Activated B cell treated with CpG ODN at 0.5 μM for 24 hours (primary cell): Measurements from ENCODE around the gene MTX3. TPM values are rescaled to one million over a fixed set of nuclear protein-coding genes. Genes with fewer than 3 reads are reported as not detected.

Experiments used
- ATAC-seq: fragments of 200-7000 bp; cut with Tn5 transposase; one replicate; pipeline ENCODE4 v1.10.0; 2021; ENCODE audit warnings: low read depth, mild to moderate bottlenecking, moderate library complexity
- CTCF ChIA-PET: fragments of 350-600 bp; sonication (Branson Sonifier 250); formaldehyde crosslinking; loops from one replicate; lab custom pipeline; 2021; ENCODE audit warnings: antibody characterized with exemption; lab: Charles Lee
- POLR2A ChIA-PET: fragments of 350-600 bp; sonication (Branson Sonifier 250); formaldehyde crosslinking; loops from one replicate; lab custom pipeline; 2021; ENCODE audit warnings: antibody characterized with exemption; lab: Charles Lee
- DNase-seq: peaks from one replicate; pipeline ENCODE4 v3.0.0; 2022
- H3K27ac Mint-ChIP-seq: one replicate; pipeline ENCODE4 v1.8.0; 2020; ENCODE audit warnings: mixed read lengths
- H3K27me3 Mint-ChIP-seq: one replicate; pipeline ENCODE4 v1.8.0; 2021; ENCODE audit warnings: mixed read lengths
- H3K36me3 Mint-ChIP-seq: one replicate; pipeline ENCODE4 v1.8.0; 2021; ENCODE audit warnings: low read depth, mixed read lengths
- H3K4me1 Mint-ChIP-seq: one replicate; pipeline ENCODE4 v1.8.0; 2021; ENCODE audit warnings: mixed read lengths
- H3K4me3 Mint-ChIP-seq: one replicate; pipeline ENCODE4 v1.8.0; 2020; ENCODE audit warnings: mild to moderate bottlenecking, mixed read lengths
- H3K9me3 Mint-ChIP-seq: one replicate; pipeline ENCODE4 v1.8.0; 2020; ENCODE audit warnings: mixed read lengths
- intact Hi-C: fragments of 100-400 bp; cut with micrococcal nuclease; formaldehyde crosslinking; loops from one replicate; pipeline ENCODE4 v1.15.1; 2024
- total RNA-seq: library from RNA; stranded (reverse); gene quantifications from 2 replicates; pipeline ENCODE4 v1.2.3, GENCODE V29; 2022
- TF ChIP-seq, protein P1 (sequence below): fragments of 200-600 bp; IDR thresholded peaks from one replicate; pipeline ENCODE4 v1.8.0; 2022; ENCODE audit warnings: antibody characterized with exemption, mild to moderate bottlenecking

The MTX3 gene
- total RNA-seq, 1 donor from 2014 or later = 21.4 TPM

DNA sequence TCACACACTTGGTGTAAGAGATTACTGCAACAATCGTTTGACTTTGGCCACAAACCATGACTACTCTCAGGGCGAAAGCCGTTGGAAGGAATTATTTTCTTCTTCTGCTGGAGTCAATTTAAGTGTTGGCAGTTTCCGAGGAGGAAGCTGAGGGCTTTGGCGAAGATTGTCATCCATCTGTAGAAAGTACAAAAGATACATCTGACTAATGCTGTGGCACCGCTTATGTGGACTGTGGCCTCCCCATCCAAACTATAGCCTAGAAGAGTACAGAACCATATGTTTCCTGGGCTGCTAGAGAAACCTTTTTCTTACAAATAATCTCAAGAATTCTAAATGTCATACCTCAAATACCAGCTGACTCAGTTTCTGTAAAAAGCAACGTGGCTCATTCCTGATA is 7.4 kb downstream of the MTX3 start:
- POLR2A ChIA-PET = no interaction called here
- H3K4me3 Mint-ChIP-seq = no peak overlapping the region
- TF ChIP-seq, protein P1, sequence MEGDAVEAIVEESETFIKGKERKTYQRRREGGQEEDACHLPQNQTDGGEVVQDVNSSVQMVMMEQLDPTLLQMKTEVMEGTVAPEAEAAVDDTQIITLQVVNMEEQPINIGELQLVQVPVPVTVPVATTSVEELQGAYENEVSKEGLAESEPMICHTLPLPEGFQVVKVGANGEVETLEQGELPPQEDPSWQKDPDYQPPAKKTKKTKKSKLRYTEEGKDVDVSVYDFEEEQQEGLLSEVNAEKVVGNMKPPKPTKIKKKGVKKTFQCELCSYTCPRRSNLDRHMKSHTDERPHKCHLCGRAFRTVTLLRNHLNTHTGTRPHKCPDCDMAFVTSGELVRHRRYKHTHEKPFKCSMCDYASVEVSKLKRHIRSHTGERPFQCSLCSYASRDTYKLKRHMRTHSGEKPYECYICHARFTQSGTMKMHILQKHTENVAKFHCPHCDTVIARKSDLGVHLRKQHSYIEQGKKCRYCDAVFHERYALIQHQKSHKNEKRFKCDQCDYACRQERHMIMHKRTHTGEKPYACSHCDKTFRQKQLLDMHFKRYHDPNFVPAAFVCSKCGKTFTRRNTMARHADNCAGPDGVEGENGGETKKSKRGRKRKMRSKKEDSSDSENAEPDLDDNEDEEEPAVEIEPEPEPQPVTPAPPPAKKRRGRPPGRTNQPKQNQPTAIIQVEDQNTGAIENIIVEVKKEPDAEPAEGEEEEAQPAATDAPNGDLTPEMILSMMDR = no peak
- ATAC-seq (no peak), DNase-seq (no peak)
- H3K27ac Mint-ChIP-seq = no peak overlapping the region
- no peaks in the 10 kb centered on the region for H3K27me3 Mint-ChIP-seq
- CTCF ChIA-PET = no interaction called here
- peaks cover 25% of the 10 kb centered on the region for H3K4me1 Mint-ChIP-seq
- intact Hi-C loops = no loop called here
- H3K9me3 Mint-ChIP-seq = no peaks in the 10 kb centered on the region
- H3K36me3 Mint-ChIP-seq = peaks cover 80% of the 10 kb centered on the region

DNA sequence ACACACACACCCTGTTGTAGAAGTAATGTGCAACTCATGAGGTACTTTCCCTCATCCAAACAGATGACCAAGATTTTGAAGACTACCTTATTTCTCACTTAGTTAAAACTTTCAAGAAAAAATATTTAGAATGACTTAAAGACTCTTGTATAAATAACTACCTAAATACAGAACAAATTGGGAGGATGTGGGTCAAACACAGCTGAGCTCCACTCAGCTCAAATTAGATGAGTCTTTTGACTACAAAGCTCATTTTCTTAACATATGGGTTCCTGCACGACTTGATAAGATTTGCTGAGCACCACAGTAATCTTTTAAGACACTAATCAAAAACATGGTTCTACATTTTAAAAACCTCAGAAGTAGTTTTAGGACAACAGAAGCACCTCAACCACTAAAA is 8.9 kb downstream of the MTX3 start:
- Mint-ChIP-seq H3K4me1 (peaks cover 25% of the 10 kb centered on the region), H3K9me3 (no peaks in the 10 kb centered on the region), H3K27ac (peak overlapping the region; percentile 54), H3K36me3 (peaks cover 82% of the 10 kb centered on the region), H3K4me3 (no peak overlapping the region), H3K27me3 (no peaks in the 10 kb centered on the region)
- POLR2A ChIA-PET = no interaction called here
- intact Hi-C loops = no loop called here
- ATAC-seq = no peak
- CTCF ChIA-PET = no interaction called here
- TF ChIP-seq, protein P1 = no peak
- DNase-seq = no peak

DNA sequence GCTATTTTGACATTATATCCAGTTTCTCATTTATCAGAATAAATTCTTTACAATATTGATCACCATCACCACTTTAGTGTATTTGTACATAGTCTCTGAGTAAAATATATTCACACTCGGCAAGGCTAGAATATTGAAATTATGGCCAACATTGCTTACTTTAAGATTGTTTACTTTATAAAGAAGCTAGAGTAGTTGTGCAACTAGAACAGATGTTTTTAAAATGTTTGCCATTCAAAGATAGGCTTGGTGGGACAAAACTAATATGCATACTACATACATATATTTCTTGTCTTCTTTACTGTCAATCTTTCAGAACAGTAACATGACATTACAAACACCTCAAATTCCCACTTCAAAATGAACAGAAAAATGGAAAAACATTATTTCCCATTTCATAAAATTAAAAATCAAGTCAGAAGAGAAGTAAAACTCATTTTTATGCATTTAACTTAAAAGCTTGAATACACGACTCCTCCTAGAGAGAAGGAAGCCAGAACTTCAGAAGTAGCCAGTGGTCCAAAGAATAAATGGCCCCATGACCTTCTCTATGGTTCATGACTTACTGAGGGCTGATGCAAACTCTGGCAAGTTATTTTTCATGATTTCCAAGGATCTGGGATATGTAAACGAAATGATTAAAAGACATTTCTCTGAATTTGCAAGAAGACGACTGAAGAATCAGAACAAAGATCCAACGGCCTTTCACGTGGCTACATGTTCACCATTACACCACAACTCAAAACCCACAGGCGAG is 14.1 kb downstream of the MTX3 start:
- no peaks in the 10 kb centered on the region for H3K27me3 Mint-ChIP-seq
- no peaks in the 10 kb centered on the region for H3K9me3 Mint-ChIP-seq
- no peak for DNase-seq
- CTCF ChIA-PET = no interaction called here
- intact Hi-C loops = no loop called here
- TF ChIP-seq, protein P1 = no peak
- no peak overlapping the region for H3K27ac Mint-ChIP-seq
- no peak overlapping the region for H3K4me3 Mint-ChIP-seq
- H3K36me3 Mint-ChIP-seq = peaks cover 58% of the 10 kb centered on the region
- peaks cover 15% of the 10 kb centered on the region for H3K4me1 Mint-ChIP-seq
- ATAC-seq = no peak
- POLR2A ChIA-PET = no interaction called here

DNA sequence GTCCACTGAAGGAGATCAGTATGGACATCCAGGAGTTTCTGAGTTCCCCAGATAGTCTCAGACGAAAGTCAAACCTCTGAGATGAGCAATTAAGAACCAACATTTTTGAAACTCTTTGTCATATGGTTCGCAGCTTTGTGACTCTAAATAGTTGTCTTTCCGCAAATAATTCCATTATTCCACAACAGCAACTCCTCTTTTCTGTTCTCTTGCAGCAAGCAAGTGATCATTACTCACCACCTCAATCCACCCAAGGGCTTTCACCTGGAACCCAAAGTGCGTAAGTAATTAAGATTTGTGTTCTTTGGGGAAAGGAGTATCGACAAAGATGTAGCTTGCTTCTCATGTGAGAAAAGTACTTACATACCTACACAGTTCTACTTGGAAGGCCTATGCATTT is 15.6 kb downstream of the MTX3 start:
- CTCF ChIA-PET = no interaction called here
- POLR2A ChIA-PET = no interaction called here
- Mint-ChIP-seq H3K27me3 (peaks cover under 1% of the 10 kb centered on the region), H3K27ac (no peak overlapping the region), H3K4me1 (peaks cover 2% of the 10 kb centered on the region), H3K4me3 (no peak overlapping the region), H3K9me3 (no peaks in the 10 kb centered on the region), H3K36me3 (peaks cover 50% of the 10 kb centered on the region)
- intact Hi-C loops = no loop called here
- ATAC-seq (no peak), DNase-seq (no peak)
- TF ChIP-seq, protein P1 = no peak

DNA sequence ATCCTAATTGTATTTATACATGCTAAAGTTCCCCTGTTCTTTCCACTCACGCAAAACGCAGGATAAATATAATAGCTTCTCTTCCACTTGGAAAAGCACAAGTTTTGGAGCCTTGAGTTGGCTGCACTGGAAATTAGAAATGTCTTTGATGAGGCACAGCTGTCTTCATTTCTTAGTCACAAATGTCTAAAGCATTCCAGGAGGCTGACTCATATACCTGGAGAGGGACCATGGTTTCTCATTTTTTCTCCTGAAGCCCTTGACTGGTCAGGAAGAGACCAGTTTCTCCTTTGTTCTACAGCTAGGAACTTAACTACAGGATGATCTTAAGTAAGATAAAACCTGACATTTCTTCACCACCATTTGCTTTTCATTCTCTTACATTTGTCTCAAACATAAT is 16.2 kb downstream of the MTX3 start:
- TF ChIP-seq, protein P1 = no peak
- Mint-ChIP-seq H3K4me3 (no peak overlapping the region), H3K27ac (no peak overlapping the region), H3K36me3 (peaks cover 48% of the 10 kb centered on the region), H3K9me3 (no peaks in the 10 kb centered on the region), H3K4me1 (no peaks in the 10 kb centered on the region), H3K27me3 (peaks cover 4% of the 10 kb centered on the region)
- intact Hi-C loops = no loop called here
- ATAC-seq (no peak), DNase-seq (no peak)
- POLR2A ChIA-PET = no interaction called here
- CTCF ChIA-PET = no interaction called here
